IPS DF 4.7 (cell line): ENCODE results near the gene FEZ2.
"Not testable (repeated sequence)": the region's sequence is repeated elsewhere in the genome, so short reads cannot be mapped to it uniquely, and the experiment has no call there.

ENCODE experiments used
- DNase-seq: peaks from one replicate; pipeline ENCODE4 v3.0.0-alpha.2; 2013; ENCODE audit warnings: low spot score; ENCODE audit errors: extremely low read depth

The FEZ2 gene, protein sequence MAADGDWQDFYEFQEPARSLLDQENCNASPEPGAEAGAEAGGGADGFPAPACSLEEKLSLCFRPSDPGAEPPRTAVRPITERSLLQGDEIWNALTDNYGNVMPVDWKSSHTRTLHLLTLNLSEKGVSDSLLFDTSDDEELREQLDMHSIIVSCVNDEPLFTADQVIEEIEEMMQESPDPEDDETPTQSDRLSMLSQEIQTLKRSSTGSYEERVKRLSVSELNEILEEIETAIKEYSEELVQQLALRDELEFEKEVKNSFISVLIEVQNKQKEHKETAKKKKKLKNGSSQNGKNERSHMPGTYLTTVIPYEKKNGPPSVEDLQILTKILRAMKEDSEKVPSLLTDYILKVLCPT

DNA sequence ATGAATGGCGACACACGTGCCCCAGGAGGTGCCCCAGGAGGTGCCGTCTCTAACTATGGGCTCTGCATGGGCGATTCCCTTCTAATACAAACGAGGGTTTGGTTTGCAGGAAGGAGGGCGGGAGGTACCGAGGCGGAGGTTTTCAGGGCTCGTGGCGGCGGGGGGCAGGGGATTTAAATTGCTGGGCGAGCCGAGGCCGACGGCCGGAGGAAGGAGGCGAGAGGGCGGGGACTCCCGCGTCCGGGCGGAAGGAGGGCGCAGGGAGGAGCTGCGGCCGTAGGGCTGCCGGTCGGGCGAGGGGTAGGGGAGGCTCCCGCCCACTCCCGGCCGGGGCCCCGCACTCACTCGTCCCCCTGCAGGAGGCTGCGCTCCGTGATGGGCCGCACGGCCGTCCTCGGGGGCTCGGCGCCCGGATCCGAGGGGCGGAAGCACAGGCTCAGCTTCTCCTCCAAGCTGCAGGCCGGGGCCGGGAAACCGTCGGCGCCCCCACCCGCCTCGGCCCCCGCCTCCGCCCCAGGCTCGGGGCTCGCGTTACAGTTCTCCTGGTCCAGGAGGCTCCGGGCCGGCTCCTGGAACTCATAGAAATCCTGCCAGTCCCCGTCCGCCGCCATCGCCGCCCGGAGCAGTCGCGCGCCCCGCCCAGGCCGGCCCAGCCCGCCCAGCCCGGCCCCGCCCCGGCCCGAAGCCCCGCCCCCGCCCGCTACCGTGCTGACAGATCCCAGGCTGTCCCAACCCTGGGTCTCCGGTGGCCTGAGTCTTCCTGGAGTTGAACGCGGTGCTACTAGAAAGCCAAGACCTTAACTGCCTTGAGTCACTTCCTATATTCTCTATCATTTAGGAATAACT, at the start of gene FEZ2:
Gene FEZ2, minus strand, starts transcription at position 637 of the 846 bp plus-strand sequence. Its CDS starts 26 bp downstream, at position 611.
- DNase-seq: peak; percentile 44

DNA sequence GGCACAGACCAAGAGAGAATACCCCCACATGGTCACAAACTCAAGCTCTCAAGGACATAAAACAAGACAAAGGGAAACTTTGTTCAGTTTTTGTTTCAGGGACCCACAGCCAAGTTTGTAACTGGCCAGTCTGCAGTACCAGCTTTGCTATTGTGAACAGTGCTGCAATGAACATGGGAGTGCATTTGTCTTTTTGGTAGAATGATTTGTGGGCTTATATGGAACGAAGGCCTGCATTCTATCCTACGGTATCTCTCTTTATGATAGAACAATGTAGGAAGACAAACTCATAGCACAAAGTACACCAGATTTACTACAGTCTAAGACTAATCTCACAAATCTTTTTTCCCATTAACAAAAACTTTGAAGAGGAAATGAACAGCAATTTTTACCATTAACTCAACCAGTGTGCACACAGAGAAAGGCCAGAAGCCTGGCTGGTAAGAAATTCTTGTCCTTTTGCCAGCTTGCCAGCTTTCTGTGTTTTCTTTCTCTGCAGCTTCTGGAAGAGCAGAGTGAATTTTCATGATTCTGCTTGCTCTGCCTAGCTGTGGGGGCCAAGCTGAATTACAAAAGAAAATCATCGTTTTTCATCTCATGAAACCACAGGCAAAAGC, 37.1 kb upstream of the FEZ2 start:
- DNase-seq: no peak

DNA sequence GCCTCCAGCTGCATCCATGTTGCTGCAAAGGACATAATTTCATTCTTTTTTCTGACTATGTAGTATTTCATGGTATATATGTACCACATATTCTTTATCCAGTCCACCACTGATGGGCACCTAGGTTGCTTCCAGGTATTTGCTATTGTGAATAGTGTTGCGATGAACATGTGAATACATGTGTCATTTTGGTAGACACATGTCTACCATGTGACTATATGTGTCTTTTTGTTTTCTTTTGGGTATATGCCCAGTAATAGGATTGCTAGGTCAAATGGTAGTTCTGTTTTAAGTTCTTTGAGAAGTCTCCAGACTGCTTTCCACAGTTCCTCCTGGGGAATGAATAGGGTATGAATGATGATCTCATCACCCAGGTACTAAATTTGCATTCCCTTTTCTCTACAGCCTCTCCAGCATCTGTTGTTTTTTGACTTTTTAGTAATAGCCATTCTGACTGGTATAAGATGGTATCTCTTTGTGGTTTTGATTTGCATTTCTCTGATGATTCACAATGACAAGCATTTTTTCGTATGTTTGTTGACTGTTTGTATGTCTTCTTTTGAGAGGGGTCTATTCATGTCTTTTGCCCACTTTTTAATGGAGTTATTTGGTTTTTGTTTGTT, 35.6 kb upstream of the FEZ2 start:
- no peak for DNase-seq

DNA sequence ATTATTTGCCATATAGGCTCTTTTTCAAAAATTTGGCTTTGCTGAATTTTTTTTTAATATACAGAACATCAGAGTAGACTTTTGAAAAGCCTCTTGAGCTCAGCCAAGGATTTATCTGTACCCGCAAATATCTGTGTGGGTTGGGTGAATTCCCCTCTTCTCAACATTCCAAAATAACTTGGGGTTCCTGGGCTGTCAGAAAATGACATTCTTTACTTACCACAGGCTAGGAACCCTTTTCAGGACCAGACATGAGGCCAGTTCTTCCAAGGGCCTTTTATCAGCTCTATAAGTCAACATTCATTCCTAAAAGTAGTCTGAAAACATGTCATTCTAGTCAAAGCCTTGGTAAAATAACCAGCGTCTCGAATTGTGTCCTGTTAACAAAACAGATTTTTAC, 28.8 kb upstream of the FEZ2 start:
- no peak for DNase-seq

DNA sequence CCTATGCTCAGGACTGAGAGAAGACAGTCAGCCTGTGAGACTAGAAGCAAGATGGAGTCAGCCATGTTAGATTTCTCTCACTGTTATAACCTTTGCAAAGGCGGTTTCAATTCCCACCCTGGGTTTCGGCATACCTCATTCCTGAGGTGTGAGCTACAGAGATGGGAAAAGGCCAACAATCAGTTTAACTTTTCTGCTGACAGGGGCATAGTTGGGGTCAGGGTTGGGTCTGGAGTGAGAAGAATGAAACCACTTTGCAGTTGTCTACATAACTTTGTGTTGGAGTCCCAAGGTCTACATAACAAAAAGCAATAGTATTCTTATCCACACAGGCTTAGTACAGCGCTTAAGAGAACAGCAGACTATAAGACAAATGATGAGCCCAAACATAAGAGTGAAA, 28.1 kb upstream of the FEZ2 start:
- DNase-seq: no peak

DNA sequence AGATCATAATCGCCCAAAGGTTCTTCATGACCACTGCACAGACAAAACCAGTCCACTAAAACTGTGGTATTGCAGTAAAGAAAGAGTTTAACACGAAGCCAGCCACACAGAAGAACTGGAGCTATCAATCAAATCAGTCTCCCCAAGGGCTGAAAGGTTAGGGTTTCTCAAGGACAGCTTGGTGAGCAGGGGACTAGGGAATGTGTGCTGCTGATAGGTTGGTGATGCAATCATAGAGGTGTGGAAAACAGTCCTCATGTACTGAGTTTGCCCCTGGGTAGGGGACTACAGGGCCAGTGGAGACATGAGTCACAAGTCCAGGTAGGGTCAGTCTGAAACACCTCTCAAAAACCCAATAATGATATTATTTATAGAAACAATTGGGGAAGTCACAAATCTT, 27.3 kb upstream of the FEZ2 start:
- no peak for DNase-seq

DNA sequence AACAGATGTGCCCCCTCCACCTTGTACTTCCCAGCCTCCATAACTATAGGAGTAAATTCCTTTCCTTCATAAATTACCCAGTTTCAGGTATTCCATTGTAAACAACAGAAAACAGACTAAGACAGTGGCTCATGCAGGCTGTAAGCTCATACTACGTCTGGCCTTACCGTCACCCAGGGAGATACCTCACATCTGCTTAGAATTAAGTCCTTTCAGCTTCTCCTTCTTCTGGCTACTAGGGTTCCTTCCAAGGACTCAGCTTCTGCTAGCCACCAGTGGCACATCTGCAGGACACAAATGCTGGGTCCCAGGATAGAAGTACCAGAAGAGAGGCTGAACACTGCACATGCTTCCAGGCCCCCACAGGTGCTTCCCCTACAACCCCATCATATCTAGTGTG, 22.4 kb upstream of the FEZ2 start:
- no peak for DNase-seq

DNA sequence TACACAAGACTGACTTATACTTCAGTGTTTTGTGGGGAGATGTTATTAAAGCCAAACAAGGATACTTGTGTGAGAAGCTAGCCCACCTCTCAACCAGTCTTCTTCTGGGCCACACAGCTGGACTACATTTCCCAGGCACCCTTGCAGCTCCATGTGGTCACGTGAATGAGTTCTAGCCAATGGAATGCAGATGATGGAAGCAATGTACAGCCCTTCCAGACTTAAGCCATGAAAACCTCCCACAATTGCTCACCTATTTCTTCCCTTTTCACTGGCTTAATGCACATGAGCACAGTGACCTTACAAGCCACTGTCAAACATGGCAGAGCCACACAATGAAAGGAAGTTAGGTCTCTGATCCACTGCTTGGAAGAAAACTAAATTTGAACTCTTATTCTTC, 20.4 kb upstream of the FEZ2 start:
- DNase-seq: peak; percentile 93

DNA sequence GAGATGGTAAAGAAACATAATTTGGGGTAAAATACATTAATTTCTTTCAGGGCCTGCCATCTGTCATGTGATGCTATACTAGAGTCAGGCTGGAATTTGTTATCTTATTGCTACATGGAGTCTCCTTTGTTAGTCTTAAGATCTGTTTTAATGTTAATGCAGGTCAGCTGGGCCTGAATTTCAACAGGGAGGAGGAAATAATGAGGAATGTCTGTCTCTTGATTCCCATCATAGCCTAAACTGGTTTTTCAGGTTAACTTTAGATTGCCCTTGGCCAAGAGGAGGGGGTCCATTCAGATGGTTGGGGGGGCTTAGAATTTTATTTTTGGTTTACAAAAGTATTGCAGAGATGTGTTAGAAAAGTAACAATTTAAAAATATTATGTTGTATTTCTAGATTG, 19.0 kb upstream of the FEZ2 start:
- DNase-seq: no peak

DNA sequence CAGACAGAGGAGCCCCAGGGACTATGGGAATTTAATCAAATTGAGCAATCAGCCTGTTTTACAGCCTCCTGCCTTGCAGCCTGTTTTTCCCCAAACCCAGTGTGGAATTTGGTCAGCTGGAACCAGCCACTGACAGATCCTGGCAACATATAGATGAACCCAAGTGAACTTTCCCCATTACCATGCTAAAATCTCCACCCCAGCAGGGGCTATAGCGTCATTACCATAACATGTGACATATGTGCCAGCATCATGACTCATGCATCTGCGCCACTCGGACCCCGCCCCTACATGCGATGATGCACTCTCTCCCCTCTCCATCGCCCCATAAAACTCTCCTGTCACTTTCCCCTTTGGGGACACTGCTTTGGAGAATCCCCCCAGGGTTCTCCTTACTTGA, 17.3 kb upstream of the FEZ2 start:
- no peak for DNase-seq

DNA sequence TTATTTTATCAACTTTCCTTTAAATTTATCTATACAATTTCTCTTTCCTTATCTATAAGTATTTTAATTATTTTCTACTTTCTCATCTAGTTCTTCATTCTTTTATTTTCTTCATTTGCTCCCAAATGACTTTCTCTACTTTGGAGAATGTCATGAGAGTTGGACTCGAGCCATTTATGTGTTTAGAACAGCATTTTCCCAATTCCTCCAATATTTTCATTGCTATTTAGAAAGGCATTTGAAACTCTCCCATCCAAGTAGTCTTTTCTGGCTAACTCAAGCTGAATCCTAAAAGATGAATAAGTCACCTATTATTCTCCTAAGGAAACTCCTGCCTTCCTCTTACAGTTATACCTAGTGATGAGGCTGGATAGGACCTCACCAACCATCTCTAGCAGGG, 15.8 kb upstream of the FEZ2 start:
- no peak for DNase-seq

DNA sequence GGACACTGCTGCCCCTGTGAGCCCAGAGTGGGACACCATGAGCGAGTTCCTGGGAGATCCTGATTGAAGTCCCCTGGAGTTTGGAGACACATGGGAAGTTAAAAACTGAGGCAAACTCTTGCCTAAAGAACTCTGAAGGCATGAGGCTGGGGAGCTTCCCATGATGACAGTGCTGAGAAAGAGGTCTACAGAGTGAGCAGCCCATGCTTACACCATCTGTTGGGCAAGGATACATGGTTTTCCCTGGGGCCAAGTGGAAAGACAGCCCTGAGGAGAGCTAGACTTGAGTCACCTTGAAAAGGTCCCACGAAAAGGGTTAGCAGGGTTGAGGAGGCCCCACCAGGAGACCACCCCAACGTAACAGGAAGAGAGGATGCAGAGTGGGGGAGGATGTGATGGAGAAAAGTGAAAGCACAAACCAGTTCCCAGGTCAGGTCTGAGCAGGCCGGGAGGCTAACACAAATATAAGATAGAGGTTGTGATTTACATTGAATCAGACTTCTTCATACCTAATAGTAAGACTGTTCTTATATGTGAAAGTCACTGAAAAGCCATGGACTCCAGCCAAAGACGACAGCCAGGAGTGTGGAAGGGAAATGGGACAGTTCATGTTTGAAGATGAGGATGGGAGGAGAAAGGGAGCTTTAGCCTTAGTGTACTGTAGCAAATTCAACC, 13.5 kb upstream of the FEZ2 start:
- no peak for DNase-seq

DNA sequence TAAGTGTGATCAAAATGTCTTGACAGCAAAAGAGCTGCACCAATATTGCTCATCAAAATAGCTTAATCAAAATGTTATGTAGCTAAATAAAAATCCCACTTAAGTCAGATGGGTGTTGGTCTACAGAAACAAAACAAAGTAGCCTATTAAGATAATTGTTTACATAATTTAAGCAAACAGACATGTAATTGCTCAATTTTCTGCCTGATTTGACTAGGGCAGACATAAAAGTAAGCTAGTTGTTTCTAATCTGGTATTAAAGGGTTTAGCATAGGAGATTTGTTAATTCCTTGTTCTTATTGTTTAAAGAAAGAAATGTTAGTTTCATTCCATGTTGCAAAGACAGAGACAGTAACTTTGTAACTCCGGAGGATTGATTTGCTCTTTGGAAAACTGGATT, 11.5 kb upstream of the FEZ2 start:
- DNase-seq: no peak

DNA sequence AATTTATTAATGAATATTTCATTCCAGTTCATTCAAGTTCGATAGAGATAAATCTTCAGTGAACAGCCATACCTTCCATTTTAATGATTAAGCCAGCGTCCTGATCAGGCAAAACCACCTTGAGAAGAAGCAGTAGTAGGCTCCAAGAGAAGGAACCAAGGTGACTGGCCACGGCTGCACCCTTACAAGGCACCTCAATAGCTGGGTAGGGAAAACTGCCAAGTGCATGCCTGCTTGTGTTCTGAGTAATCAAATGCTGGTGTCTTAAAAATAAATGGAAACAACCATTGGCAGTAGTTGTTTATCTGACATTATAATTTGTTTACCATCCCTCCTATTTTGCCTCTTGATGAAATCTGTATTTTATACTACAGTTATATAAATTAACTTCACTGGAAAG, 10.0 kb upstream of the FEZ2 start:
- no peak for DNase-seq

DNA sequence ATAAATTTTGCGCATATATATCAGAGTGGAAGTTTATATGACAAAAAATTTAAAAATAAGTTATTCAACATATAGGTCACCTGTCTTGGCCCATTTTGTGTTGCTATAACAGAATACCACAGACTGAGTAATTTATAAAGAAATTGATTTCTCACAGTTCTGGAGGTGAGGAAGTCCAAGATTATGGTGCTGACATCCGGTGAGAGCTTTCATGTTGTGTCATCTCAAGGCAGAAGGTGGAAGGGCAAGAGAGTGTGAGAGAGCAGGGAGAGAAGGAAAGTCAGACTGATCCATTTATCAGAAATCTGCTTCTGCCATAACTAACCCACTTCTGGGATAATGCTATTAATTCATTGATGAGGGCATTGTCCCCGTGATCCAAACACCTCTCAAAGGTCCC, 9.0 kb upstream of the FEZ2 start:
- DNase-seq: no peak

DNA sequence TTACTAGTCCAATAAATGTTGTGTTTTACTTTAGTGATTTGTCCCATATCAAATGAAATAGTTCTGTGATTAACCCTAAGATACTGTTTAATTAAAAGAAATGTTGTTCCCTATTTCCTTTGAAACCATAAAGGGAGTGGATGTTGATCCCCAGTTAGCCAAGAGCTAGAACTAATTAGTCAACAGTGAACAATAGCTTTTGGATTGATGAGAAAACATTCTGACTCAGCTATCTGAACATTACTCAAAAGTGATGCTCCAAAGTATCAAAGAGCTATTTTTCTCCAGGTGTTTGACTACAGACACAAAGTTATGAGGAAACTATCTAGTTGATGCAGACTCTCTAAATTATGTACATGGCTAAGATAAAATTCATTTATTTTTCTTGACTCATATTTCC, 7.3 kb upstream of the FEZ2 start:
- no peak for DNase-seq

DNA sequence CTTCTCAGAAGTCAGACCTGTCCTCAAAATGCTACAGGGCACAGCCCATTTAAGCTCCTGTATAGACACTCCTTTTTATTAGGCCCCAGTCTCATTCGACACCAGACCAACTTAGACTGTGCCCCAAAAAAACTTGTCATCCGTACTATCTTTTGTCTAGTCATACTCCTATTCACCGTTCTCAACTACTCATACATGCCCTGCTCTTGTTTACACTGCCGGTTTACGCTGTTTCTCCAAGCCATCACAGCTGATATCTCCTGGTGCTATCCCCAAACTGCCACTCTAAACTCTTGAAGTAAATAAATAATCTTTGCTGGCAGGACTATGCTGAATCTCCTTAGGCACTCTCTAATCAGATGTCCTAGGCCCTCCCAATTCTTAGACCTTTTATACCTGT, 5.7 kb upstream of the FEZ2 start:
- not testable (repeated sequence) for DNase-seq

DNA sequence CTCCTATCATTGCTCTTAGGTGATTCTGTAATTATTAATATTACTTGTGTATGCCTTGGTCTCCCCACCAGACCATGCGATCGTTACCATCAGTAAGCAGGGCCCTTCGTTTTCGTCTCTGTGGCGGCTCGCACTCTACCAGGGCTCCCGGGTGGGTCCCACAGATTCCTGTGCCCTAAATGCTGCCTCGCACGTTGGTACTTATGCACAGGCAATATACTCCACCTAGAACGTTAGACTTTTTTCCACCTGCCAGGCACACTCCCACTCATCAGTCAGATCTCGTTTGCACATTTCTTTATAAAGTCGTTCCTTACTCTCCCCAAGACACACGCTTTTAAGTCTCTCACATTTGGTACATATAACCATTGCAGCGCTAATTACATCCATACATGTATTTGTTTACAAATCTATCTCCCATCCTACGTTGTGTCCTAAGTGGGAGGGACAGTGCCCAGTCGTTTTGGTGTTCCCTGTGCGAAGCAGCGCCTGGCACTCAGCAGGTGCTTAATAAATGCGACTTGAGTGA, 901 bp downstream of the FEZ2 start:
- no peak for DNase-seq

DNA sequence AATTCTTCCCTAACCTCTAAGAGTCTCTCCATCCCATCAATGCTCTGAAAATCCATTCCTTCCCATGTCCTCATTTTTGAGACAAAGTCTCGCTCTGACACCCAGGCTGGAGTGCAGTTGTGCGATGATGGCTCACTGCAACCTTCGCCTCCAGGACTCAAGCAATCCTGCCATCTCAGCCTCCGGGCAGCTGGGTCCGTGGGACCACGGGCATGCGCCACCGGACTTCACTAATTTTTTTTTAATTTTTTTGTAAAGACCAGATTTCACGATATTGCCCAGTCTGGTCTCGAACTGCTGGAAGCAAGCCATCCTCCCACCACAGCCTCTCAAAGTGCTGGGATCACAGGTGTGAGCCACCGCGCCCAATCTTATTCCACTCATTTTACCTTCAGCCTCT, 1.6 kb downstream of the FEZ2 start:
- no peak for DNase-seq

DNA sequence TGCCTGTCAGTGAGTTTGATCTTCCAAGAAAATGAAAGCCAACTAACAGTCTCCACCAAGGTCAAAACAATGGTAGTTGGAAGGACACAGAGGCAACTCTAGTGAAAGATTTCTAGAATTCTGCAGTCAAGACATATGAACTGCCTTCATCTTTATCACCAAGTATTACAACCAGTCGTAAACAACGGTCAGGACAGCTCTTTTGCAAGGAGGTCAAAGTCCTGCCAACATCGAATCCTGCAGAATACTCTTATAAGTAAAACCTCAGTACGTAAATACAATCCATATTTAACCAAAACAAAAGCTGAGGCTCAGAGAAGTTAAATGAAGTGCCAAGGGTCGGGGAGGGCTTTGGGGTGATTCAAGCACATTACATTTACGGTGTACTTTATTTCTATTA, 3.1 kb downstream of the FEZ2 start:
- DNase-seq: no peak

DNA sequence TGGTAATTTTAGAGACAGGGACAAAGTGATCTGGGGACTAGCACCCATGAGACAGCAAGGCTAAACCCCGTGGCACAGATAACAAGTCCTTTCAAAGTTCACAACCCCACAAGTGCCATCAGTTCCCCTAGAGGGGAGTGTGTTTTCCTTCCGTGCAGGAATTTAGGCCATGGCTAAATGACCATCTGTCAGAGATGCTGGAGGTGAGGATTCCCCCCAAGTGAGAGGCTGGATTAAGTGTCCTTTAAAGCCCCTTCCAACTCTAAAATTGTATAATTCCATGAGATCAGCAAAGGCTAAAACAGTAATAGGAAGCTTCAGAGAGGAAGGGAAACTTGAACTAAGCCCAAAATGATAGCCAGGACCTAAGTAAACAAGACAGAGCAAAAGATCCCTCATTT, 8.7 kb downstream of the FEZ2 start:
- no peak for DNase-seq
